Measurements from ENCODE around the gene C17orf75. TPM values are rescaled to one million over a fixed set of nuclear protein-coding genes. Genes with fewer than 3 reads are reported as not detected.

C17orf75 gene
- total RNA-seq, 1 donor, result 19.2 TPM

DNA sequence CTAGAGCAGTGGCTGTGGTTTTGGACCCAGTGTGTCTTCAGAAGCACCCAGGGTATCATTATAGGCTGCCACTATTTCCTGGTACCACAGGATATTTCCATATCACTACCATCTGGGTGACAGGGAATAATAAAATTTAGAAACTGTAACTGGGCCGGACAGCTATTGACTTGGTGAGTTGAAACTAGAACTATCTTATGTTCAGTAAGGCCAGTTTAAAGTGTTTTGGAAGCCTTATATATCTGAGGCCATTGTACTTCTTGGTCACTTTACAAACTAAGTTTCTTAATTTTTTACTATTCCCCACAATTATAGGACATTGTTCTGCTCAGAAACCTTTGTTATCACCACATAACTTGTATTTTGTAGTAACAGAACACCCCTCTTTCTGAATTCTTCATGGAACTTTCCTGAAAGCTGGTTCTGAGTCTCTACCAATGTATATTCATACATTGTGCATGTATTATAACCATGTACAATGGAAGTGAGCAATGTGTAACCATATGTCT, 42.0 kb upstream of the C17orf75 start:
- no peak overlapping the region for H3K4me3 ChIP-seq (ENCODE audit: low read depth, low read length)
- DNase-seq (ENCODE audit: low read depth), result no peak
- TF ChIP-seq CTCF (IDR thresholded peaks at IDR 0.05; ENCODE audit: insufficient read depth, low read length), result no peak

DNA sequence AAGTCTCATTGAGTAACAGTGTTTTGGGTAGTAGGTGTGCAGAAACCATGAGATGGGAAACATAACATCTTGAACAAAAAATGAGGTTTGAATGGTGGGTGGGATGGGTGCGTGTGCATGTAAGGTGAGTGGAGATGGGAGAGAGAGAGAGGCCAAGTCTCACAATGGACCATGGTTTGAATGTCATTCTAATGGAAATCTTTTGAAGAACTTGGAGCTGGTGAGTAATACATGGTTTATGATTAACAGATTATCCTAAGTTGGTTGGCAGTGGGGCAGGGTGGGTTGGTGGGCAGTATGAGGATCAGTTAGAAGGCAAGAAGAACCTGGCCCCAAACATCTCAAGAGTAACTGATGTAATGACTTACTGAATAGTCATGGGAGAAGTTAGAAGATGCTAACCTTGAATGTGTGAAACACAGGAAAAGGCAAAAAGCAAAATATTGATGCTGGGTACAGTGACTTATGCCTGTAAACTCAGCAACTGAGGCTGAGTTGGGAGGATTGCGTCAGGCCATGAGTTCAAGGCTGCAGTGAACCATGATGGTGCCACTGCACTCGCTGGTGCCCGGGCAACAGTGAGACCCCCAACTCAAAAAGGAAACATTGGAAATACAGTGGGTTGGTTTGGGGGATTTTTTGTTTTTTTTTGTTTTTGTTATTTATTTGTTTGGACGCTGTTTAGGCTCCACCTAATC, 40.7 kb upstream of the C17orf75 start:
- no peak for TF ChIP-seq CTCF (IDR thresholded peaks at IDR 0.05; ENCODE audit: insufficient read depth, low read length)
- H3K4me3 ChIP-seq (ENCODE audit: low read depth, low read length), result no peak overlapping the region

GRCh38 chr17:32370426-32370825, 28.5 kb upstream of the C17orf75 start:
- DNase-seq (ENCODE audit: low read depth), result no peak
- H3K4me3 ChIP-seq (ENCODE audit: low read depth, low read length), result no peak overlapping the region
- TF ChIP-seq CTCF (IDR thresholded peaks at IDR 0.05; ENCODE audit: insufficient read depth, low read length), result no peak

More for the DNA sequence above, 40.7 kb upstream of the C17orf75 start:
- DNase-seq (ENCODE audit: low read depth), result no peak

DNA sequence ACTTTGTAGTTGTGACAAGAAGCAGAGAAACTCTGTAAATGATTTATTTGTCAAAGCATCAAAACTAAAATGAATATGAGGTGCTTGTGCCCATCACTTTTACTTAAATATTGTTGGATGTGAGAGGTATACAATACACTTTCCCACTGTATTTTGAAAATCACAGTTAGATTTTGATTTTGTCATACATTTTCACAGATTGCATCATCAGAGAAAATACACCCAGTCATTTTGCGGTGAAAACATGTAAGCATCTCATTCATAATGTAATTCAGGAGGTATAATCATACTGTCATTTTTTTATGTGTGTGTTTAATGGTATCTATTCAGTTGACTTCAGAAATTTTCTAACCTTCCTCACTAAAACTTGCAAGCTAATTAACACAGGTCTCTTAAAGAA, 19.3 kb upstream of the C17orf75 start:
- no peak overlapping the region for H3K4me3 ChIP-seq (ENCODE audit: low read depth, low read length)
- DNase-seq (ENCODE audit: low read depth), result no peak
- TF ChIP-seq CTCF (IDR thresholded peaks at IDR 0.05; ENCODE audit: insufficient read depth, low read length), result no peak

DNA sequence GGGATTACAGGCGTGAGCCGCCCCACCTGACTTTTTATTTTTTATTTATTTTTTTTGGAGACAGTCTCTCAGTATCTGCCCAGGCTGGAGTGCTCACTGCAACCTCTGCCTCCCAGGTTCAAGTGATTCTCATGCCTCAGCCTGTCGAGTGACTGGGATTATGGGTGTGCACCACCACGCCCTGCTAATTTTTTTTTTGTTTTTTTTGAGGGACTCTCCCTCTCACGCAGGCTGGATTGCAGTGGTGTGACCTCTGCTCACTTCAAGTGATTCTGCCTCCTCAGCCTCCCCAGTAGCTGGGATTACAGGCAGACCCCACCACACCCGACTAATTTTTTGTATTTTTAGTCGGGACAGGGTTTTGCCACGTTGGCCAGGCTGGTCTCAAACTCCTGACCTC, 15.6 kb upstream of the C17orf75 start:
- no peak overlapping the region for H3K4me3 ChIP-seq (ENCODE audit: low read depth, low read length)
- DNase-seq (ENCODE audit: low read depth), result no peak
- no peak for TF ChIP-seq CTCF (IDR thresholded peaks at IDR 0.05; ENCODE audit: insufficient read depth, low read length)

GRCh38 chr17:32356750-32357149, 14.8 kb upstream of the C17orf75 start:
- DNase-seq (ENCODE audit: low read depth), result no peak
- H3K4me3 ChIP-seq (ENCODE audit: low read depth, low read length), result no peak overlapping the region
- no peak for TF ChIP-seq CTCF (IDR thresholded peaks at IDR 0.05; ENCODE audit: insufficient read depth, low read length)

- H3K4me3 ChIP-seq (ENCODE audit: low read depth, low read length), result no peak overlapping the region
Observed at GRCh38 chr17:32356378-32356743, 14.4 kb upstream of the C17orf75 start.

More at GRCh38 chr17:32356378-32356743, 14.4 kb upstream of the C17orf75 start:
- TF ChIP-seq CTCF (IDR thresholded peaks at IDR 0.05; ENCODE audit: insufficient read depth, low read length), result no peak
- DNase-seq (ENCODE audit: low read depth), result no peak
